ENCODE data around the gene COMMD1.

The COMMD1 gene

GRCh38 chr2:62089658-62090057 lies 184.2 kb downstream of the COMMD1 start:
- no peaks in the 10 kb centered on the region for H3K27me3 Mint-ChIP-seq (ENCODE audit: low read depth)
- no peak for TF ChIP-seq CTCF (IDR thresholded peaks at IDR 0.05; ENCODE audit: unreplicated experiment in 3 of 3)
- no peak overlapping the region for H3K4me3 Mint-ChIP-seq
- H3K36me3 Mint-ChIP-seq (ENCODE audit: low read depth): no peaks in the 10 kb centered on the region
- no peak overlapping the region for H3K27ac Mint-ChIP-seq
- peaks cover 3% of the 10 kb centered on the region for H3K9me3 Mint-ChIP-seq
- no peaks in the 10 kb centered on the region for H3K4me1 Mint-ChIP-seq

- Mint-ChIP-seq H3K27me3 (ENCODE audit: low read depth) (no peaks in the 10 kb centered on the region), H3K27ac (no peak overlapping the region), H3K4me1 (peaks cover 5% of the 10 kb centered on the region), H3K9me3 (peaks cover 3% of the 10 kb centered on the region), H3K4me3 (no peak overlapping the region), H3K36me3 (ENCODE audit: low read depth) (no peaks in the 10 kb centered on the region)
- no peak for TF ChIP-seq CTCF (IDR thresholded peaks at IDR 0.05; ENCODE audit: unreplicated experiment in 3 of 3)
Observed at GRCh38 chr2:62091471-62091870, 186.0 kb downstream of the COMMD1 start.

GRCh38 chr2:62099050-62099449 lies 193.6 kb downstream of the COMMD1 start:
- Mint-ChIP-seq H3K4me3 (peak overlapping the region in 1 of 3 experiments; percentile 8), H3K27me3 (ENCODE audit: low read depth) (no peaks in the 10 kb centered on the region), H3K36me3 (ENCODE audit: low read depth) (no peaks in the 10 kb centered on the region), H3K27ac (peak overlapping the region in 1 of 3 experiments; percentile 61), H3K9me3 (no peaks in the 10 kb centered on the region), H3K4me1 (peaks cover 21% of the 10 kb centered on the region)
- TF ChIP-seq CTCF (IDR thresholded peaks at IDR 0.05; ENCODE audit: unreplicated experiment in 3 of 3): no peak

GRCh38 chr2:62099523-62100175 lies 194.2 kb downstream of the COMMD1 start:
- no peaks in the 10 kb centered on the region for H3K9me3 Mint-ChIP-seq
- no peak for TF ChIP-seq CTCF (IDR thresholded peaks at IDR 0.05; ENCODE audit: unreplicated experiment in 3 of 3)
- no peaks in the 10 kb centered on the region for H3K27me3 Mint-ChIP-seq (ENCODE audit: low read depth)
- no peak overlapping the region for H3K4me3 Mint-ChIP-seq
- no peaks in the 10 kb centered on the region for H3K36me3 Mint-ChIP-seq (ENCODE audit: low read depth)
- H3K4me1 Mint-ChIP-seq: peaks cover 21% of the 10 kb centered on the region
- H3K27ac Mint-ChIP-seq: peak overlapping the region in 1 of 3 experiments; percentile 44

- TF ChIP-seq CTCF (IDR thresholded peaks at IDR 0.05; ENCODE audit: unreplicated experiment in 3 of 3): no peak
- H3K4me3 Mint-ChIP-seq: no peak overlapping the region
- no peak overlapping the region for H3K27ac Mint-ChIP-seq
- H3K27me3 Mint-ChIP-seq (ENCODE audit: low read depth): no peaks in the 10 kb centered on the region
- peaks cover 12% of the 10 kb centered on the region for H3K4me1 Mint-ChIP-seq
- no peaks in the 10 kb centered on the region for H3K9me3 Mint-ChIP-seq
- no peaks in the 10 kb centered on the region for H3K36me3 Mint-ChIP-seq (ENCODE audit: low read depth)
Observed at GRCh38 chr2:62101886-62102285, 196.4 kb downstream of the COMMD1 start.

GRCh38 chr2:62102402-62102920 lies 197.0 kb downstream of the COMMD1 start:
- no peaks in the 10 kb centered on the region for H3K36me3 Mint-ChIP-seq (ENCODE audit: low read depth)
- TF ChIP-seq CTCF (IDR thresholded peaks at IDR 0.05; ENCODE audit: unreplicated experiment in 3 of 3): no peak
- no peaks in the 10 kb centered on the region for H3K27me3 Mint-ChIP-seq (ENCODE audit: low read depth)
- no peaks in the 10 kb centered on the region for H3K9me3 Mint-ChIP-seq
- H3K27ac Mint-ChIP-seq: no peak overlapping the region
- H3K4me3 Mint-ChIP-seq: no peak overlapping the region
- H3K4me1 Mint-ChIP-seq: peaks cover 11% of the 10 kb centered on the region
